Prostate gland (tissue), 2 donors: ENCODE data around the gene JADE2. TPM values are rescaled to one million over a fixed set of nuclear protein-coding genes. Genes with fewer than 3 reads are reported as not detected.
A peak's percentile ranks its signal among the peaks of the same experiment; 100 is the strongest.

ENCODE experiments used
- DNase-seq: peaks from one replicate; pipeline ENCODE4 v3.0.0-alpha.2; 2019; ENCODE audit warnings: low spot score
- H3K27ac ChIP-seq, 2 donors: fragments of 200-600 bp; sonication (generic); 2 replicates each; pipeline ENCODE4 v1.5.1; 2017 to 2019
- H3K27me3 ChIP-seq: fragments of 200-600 bp; sonication (generic); replicated peaks from 2 replicates; pipeline ENCODE4 v1.5.1; 2019; ENCODE audit not compliant: insufficient read depth
- H3K36me3 ChIP-seq, 2 donors: fragments of 200-600 bp; sonication (generic); 1 replicate in 1 of 2; 2 replicates in 1 of 2; pipeline versions ENCODE4 v1.5.1 to v1.8.1; 2017 to 2019
- H3K4me1 ChIP-seq: fragments of 200-600 bp; sonication (generic); replicated peaks from 2 replicates; pipeline ENCODE4 v1.5.1; 2019
- H3K4me3 ChIP-seq, 2 donors: fragments of 200-600 bp; sonication (generic); 2 replicates each; pipeline ENCODE4 v1.5.1; 2017 to 2019
- H3K9me3 ChIP-seq: fragments of 200-600 bp; sonication (generic); 2 replicates; pipeline ENCODE4 v1.5.1; 2017
- CTCF ChIP-seq, 4 experiments: fragments of 200-600 bp in 2 of 4; fragments of 450-650 bp in 2 of 4; sonication (generic) in 2 of 4; IDR thresholded peaks; 1 replicate in 3 of 4; 2 replicates in 1 of 4; pipeline ENCODE4 v1.5.1; 2016 to 2019; ENCODE audit warnings: antibody characterized with exemption in 4 of 4, mild to moderate bottlenecking in 2 of 4, moderate library complexity in 2 of 4
- POLR2A ChIP-seq: fragments of 450-650 bp; IDR thresholded peaks from one replicate; pipeline ENCODE4 v1.6.1; 2016; ENCODE audit warnings: antibody characterized with exemption, mild to moderate bottlenecking
- POLR2AphosphoS5 ChIP-seq: sonication (generic); formaldehyde crosslinking; IDR thresholded peaks from one replicate; pipeline ENCODE4 v1.6.1; 2017; ENCODE audit warnings: antibody characterized with exemption
- WGBS: methylation state at CpG from one replicate; pipeline ENCODE4 v1.1.5; 2018; 5-methylcytosine and 5-hydroxymethylcytosine counted together
- intact Hi-C: fragments of 100-400 bp; cut with DNase I; formaldehyde crosslinking; loops from one replicate; pipeline ENCODE4 v1.14.2; 2022
- total RNA-seq, 2 donors: library from RNA; depleted of rRNA; stranded (reverse); fragments of >200 nt; gene quantifications; one replicate each; pipeline ENCODE4 v1.1.0, GENCODE V29; 2016

The JADE2 gene
- total RNA-seq, 2 donors from 2014 or later, result 63.4 to 87.1 TPM

- H3K9me3 ChIP-seq, result no peaks in the 10 kb centered on the region
- H3K36me3 ChIP-seq, result peaks cover 0 to 2% of the 10 kb centered on the region in 2 donors
- no peaks in the 10 kb centered on the region for H3K27me3 ChIP-seq
- H3K4me1 ChIP-seq, result no peaks in the 10 kb centered on the region
- WGBS, result 78% methylated on average over 2 of the region's 2 CpGs
- H3K4me3 ChIP-seq, result no peak overlapping the region
- no peak overlapping the region for H3K27ac ChIP-seq
- DNase-seq, result no peak
- intact Hi-C loops, result no loop called here
- TF ChIP-seq POLR2AphosphoS5 (no peak), POLR2A (no peak), CTCF (IDR thresholded peaks at IDR 0.05) (no peak)
Observed at GRCh38 chr5:134547066-134547465, 21.6 kb downstream of the JADE2 start.

GRCh38 chr5:134547579-134547978, 22.1 kb downstream of the JADE2 start:
- peak; percentile 41 for DNase-seq
- peaks cover 0 to 2% of the 10 kb centered on the region in 2 donors for H3K36me3 ChIP-seq
- H3K4me1 ChIP-seq, result no peaks in the 10 kb centered on the region
- no peak for TF ChIP-seq CTCF (IDR thresholded peaks at IDR 0.05)
- TF ChIP-seq POLR2A, result no peak
- TF ChIP-seq POLR2AphosphoS5, result no peak
- H3K9me3 ChIP-seq, result no peaks in the 10 kb centered on the region
- no peak overlapping the region for H3K27ac ChIP-seq
- 12% methylated on average over 2 of the region's 2 CpGs for WGBS
- no peaks in the 10 kb centered on the region for H3K27me3 ChIP-seq
- intact Hi-C loops, result no loop called here
- no peak overlapping the region for H3K4me3 ChIP-seq

- no peaks in the 10 kb centered on the region for H3K9me3 ChIP-seq
- H3K27me3 ChIP-seq, result no peaks in the 10 kb centered on the region
- no peak for DNase-seq
- 72% methylated on average over 13 of the region's 13 CpGs for WGBS
- H3K27ac ChIP-seq, result no peak overlapping the region
- intact Hi-C loops, result no loop called here
- H3K4me1 ChIP-seq, result no peaks in the 10 kb centered on the region
- TF ChIP-seq CTCF (IDR thresholded peaks at IDR 0.05) (no peak), POLR2AphosphoS5 (no peak), POLR2A (no peak)
- H3K4me3 ChIP-seq, result no peak overlapping the region
- peaks cover 0 to 2% of the 10 kb centered on the region in 2 donors for H3K36me3 ChIP-seq
Observed at GRCh38 chr5:134547999-134548658, 22.7 kb downstream of the JADE2 start.

- H3K4me3 ChIP-seq, result no peak overlapping the region
- intact Hi-C loops, result no loop called here
- H3K4me1 ChIP-seq, result peaks cover 8% of the 10 kb centered on the region
- no peak for DNase-seq
- no peaks in the 10 kb centered on the region for H3K27me3 ChIP-seq
- 78% methylated on average over 3 of the region's 3 CpGs for whole genome bisulfite sequencing
- H3K9me3 ChIP-seq, result no peaks in the 10 kb centered on the region
- H3K36me3 ChIP-seq, result peaks cover 0 to 2% of the 10 kb centered on the region in 2 donors
- TF ChIP-seq CTCF (IDR thresholded peaks at IDR 0.05) (no peak), POLR2A (no peak), POLR2AphosphoS5 (no peak)
- H3K27ac ChIP-seq, result no peak overlapping the region
Observed at GRCh38 chr5:134549714-134550113, 24.2 kb downstream of the JADE2 start.
